ENCODE data around the gene CHDH.

- TF ChIP-seq, protein P1, sequence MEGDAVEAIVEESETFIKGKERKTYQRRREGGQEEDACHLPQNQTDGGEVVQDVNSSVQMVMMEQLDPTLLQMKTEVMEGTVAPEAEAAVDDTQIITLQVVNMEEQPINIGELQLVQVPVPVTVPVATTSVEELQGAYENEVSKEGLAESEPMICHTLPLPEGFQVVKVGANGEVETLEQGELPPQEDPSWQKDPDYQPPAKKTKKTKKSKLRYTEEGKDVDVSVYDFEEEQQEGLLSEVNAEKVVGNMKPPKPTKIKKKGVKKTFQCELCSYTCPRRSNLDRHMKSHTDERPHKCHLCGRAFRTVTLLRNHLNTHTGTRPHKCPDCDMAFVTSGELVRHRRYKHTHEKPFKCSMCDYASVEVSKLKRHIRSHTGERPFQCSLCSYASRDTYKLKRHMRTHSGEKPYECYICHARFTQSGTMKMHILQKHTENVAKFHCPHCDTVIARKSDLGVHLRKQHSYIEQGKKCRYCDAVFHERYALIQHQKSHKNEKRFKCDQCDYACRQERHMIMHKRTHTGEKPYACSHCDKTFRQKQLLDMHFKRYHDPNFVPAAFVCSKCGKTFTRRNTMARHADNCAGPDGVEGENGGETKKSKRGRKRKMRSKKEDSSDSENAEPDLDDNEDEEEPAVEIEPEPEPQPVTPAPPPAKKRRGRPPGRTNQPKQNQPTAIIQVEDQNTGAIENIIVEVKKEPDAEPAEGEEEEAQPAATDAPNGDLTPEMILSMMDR (IDR thresholded peaks at IDR 0.05): no peak
- TF ChIP-seq EZH2 (IDR thresholded peaks at IDR 0.05; ENCODE audit: borderline replicate concordance, insufficient read depth, low read depth, low read length, poor library complexity, severe bottlenecking): no peak
Observed at GRCh38 chr3:53794597-53794996, 51.6 kb downstream of the CHDH start.

All from B cell (primary cell).